Adrenal gland (tissue), 5 donors: Measurements from ENCODE around the gene ATXN1.

ENCODE experiments used
- POLR2A ChIP-seq, 2 donors: fragments of 450-650 bp; IDR thresholded peaks; one replicate each; pipeline ENCODE4 v1.6.1; 2017; ENCODE audit warnings: antibody characterized with exemption in 2 of 2, mild to moderate bottlenecking in 2 of 2, moderate library complexity in 1 of 2
- TF ChIP-seq, protein P1 (sequence below), 6 experiments: fragments of 450-650 bp in 4 of 6; fragments of 200-600 bp in 2 of 6; sonication (generic) in 1 of 6; IDR thresholded peaks; 1 replicate in 5 of 6; 2 replicates in 1 of 6; pipeline versions ENCODE4 v1.5.1 to v1.8.0; 2016 to 2021; ENCODE audit warnings: antibody characterized with exemption in 6 of 6, mild to moderate bottlenecking in 2 of 6, moderate library complexity in 1 of 6
- donor health status: DM: no; HTN: no; CAD: no.

- TF ChIP-seq POLR2A (IDR thresholded peaks at IDR 0.05), result no peak
- TF ChIP-seq, protein P1, sequence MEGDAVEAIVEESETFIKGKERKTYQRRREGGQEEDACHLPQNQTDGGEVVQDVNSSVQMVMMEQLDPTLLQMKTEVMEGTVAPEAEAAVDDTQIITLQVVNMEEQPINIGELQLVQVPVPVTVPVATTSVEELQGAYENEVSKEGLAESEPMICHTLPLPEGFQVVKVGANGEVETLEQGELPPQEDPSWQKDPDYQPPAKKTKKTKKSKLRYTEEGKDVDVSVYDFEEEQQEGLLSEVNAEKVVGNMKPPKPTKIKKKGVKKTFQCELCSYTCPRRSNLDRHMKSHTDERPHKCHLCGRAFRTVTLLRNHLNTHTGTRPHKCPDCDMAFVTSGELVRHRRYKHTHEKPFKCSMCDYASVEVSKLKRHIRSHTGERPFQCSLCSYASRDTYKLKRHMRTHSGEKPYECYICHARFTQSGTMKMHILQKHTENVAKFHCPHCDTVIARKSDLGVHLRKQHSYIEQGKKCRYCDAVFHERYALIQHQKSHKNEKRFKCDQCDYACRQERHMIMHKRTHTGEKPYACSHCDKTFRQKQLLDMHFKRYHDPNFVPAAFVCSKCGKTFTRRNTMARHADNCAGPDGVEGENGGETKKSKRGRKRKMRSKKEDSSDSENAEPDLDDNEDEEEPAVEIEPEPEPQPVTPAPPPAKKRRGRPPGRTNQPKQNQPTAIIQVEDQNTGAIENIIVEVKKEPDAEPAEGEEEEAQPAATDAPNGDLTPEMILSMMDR (IDR thresholded peaks at IDR 0.05), result no peak
These were observed 286.3 kb downstream of the ATXN1 start for GRCh38 chr6:16474772-16475493.
